Cardiac ventricle fibroblast (primary cell): Measurements from ENCODE around the gene SNX30. TPM values are rescaled to one million over a fixed set of nuclear protein-coding genes. Genes with fewer than 3 reads are reported as not detected.

Experiments used
- total RNA-seq: library from RNA; depleted of rRNA; stranded (reverse); fragments of >200 nt; gene quantifications from 2 replicates; pipeline ENCODE4 v1.2.3, GENCODE V29; 2015

Gene SNX30
- total RNA-seq: 9.4 and 18.0 TPM in 2 replicates

GRCh38 chr9:112750016-112750763, at the start of gene SNX30:
Gene SNX30, plus strand, starts transcription at chr9:112750760. Its CDS starts 242 bp downstream, at chr9:112751002.

GRCh38 chr9:112717661-112718331, 32.8 kb upstream of the SNX30 start, which contains the start of gene INIP:
Gene INIP, minus strand, starts transcription at chr9:112718117. Its CDS starts 1,632 bp downstream, at chr9:112716485.

GRCh38 chr9:112890106-112891081, 139.8 kb downstream of the SNX30 start, which contains the start of gene SLC46A2:
Gene SLC46A2, minus strand, starts transcription at chr9:112890876. Its CDS starts 195 bp downstream, at chr9:112890681.

Other genes starting within 250 kb of the SNX30 start
- 12.1 and 26.7 TPM in 2 replicates for gene INIP, start 32.6 kb upstream of the SNX30 start, total RNA-seq
- not detected in 2 replicates for gene SLC46A2, start 140.1 kb downstream of the SNX30 start, total RNA-seq